ENCODE measurements around the gene IRF2BPL.

DNA sequence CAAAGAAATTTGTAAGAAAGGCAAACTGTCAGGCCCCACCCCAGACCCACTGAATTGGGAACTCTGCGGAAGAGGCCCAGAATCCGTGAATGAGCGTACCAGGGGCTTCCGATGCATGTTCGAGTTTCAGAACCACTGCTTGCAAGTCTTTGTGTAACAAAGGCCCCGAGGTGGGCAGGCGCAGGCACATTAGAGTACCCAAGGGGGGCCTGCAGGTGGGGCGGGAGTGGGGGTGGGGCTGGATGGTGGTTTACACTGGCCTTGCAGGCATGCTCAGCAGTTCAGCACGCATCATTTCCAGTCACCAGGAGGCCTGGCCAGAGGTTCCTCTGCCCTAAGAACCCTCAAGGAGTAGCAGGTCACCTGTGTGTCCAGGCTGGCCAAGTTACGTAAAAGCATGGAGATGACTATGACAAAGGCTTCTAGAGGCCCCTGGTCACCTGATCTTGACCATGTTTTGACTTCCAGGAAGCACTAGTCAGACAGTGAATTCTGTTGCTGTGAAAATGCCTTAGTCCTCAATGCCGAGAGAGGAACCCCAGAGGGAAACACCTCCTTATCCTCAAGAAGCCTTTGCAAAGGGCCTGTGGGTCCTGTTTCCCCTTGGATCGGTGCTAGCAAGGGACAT is 33.2 kb upstream of the IRF2BPL start:
- TF ChIP-seq RXRA (IDR thresholded peaks at IDR 0.05; ENCODE audit: insufficient read depth, low read depth, low read length) (no peak), CTCF (IDR thresholded peaks at IDR 0.05; ENCODE audit: control extremely low read depth in 1 of 3, insufficient read depth in 1 of 3, low read depth in 1 of 3, low read length in 3 of 3) (no peak), EZH2 (IDR thresholded peaks at IDR 0.05; ENCODE audit: low read depth, low read length, severe bottlenecking) (no peak), ATF2 (IDR thresholded peaks at IDR 0.05; ENCODE audit: low read length) (no peak), EP300 (IDR thresholded peaks at IDR 0.05; ENCODE audit: borderline replicate concordance in 1 of 2, low read depth in 2 of 2, low read length in 2 of 2) (no peak), KDM1A (IDR thresholded peaks at IDR 0.05; ENCODE audit: borderline replicate concordance, low read length) (no peak), POLR2A (IDR thresholded peaks at IDR 0.05; ENCODE audit: control extremely low read depth in 1 of 2, low read depth in 2 of 2, low read length in 2 of 2) (no peak), HDAC6 (IDR thresholded peaks at IDR 0.05; ENCODE audit: low read depth, low read length) (no peak), POLR2AphosphoS5 (IDR thresholded peaks at IDR 0.05; ENCODE audit: low read depth, low read length) (no peak), SP2 (IDR thresholded peaks at IDR 0.05; ENCODE audit: low read length) (no peak), SP1 (IDR thresholded peaks at IDR 0.05; ENCODE audit: low read depth, low read length) (no peak), TAF7 (optimal IDR thresholded peaks at IDR 0.05; ENCODE audit: borderline replicate concordance, low read depth, low read length) (no peak)
